BJ (cell line): ENCODE measurements around the gene ANKH. TPM values are rescaled to one million over a fixed set of nuclear protein-coding genes. Genes with fewer than 3 reads are reported as not detected.

ENCODE experiments used
- CTCF ChIA-PET: fragments of 350-600 bp; formaldehyde crosslinking; extraction: SDS; loops from one replicate; lab custom pipeline; 2021; ENCODE audit warnings: antibody characterized with exemption, inconsistent platforms; lab: Yijun Ruan, JAX
- POLR2A ChIA-PET: fragments of 300-600 bp; sonication (Branson Sonifier 250); formaldehyde crosslinking; extraction: SDS; loops from one replicate; lab custom pipeline; 2021; ENCODE audit warnings: antibody characterized with exemption; lab: Charles Lee
- DNase-seq: peaks from one replicate; pipeline ENCODE4 v3.0.0-alpha.2; 2011; ENCODE audit warnings: low read depth
- H3K27me3 ChIP-seq: 2 replicates; pipeline ENCODE4 v1.6.0; 2011; ENCODE audit warnings: low read length; ENCODE audit not compliant: control insufficient read depth, insufficient read depth
- H3K36me3 ChIP-seq: 2 replicates; pipeline ENCODE4 v1.5.1; 2011; ENCODE audit warnings: low read length; ENCODE audit not compliant: control insufficient read depth, insufficient read depth
- H3K4me3 ChIP-seq: 2 replicates; pipeline ENCODE4 v1.5.1; 2011; ENCODE audit warnings: low read depth, mild to moderate bottlenecking, control low read depth, low read length
- CTCF ChIP-seq: IDR thresholded peaks from 2 replicates; pipeline ENCODE4 v1.5.1; 2011; ENCODE audit warnings: low read depth, mild to moderate bottlenecking, control low read depth, inconsistent platforms, low read length, moderate library complexity; ENCODE audit not compliant: insufficient read depth
- polyA plus RNA-seq: library from polyadenylated mRNA; depleted of rRNA; stranded (reverse); fragments of >200 nt; gene quantifications from 2 replicates; pipeline ENCODE4 v1.2.3, GENCODE V29; 2011

The ANKH gene
- polyA plus RNA-seq, 1 experiment: 65.3 TPM

- DNase-seq: no peak
- H3K27me3 ChIP-seq: no peaks in the 10 kb centered on the region
- H3K36me3 ChIP-seq: 0 out of 2 replicates have a peak, but pooled peaks cover 2% of the 10 kb centered on the region
- H3K4me3 ChIP-seq: no peak overlapping the region
- TF ChIP-seq CTCF: no peak
- ChIA-PET POLR2A (no interaction called here), CTCF (no interaction called here)
Measured at GRCh38 chr5:14739981-14740380, 131.6 kb downstream of the ANKH start.

- ChIA-PET POLR2A (no interaction called here), CTCF (no interaction called here)
- DNase-seq: no peak
- Histone ChIP-seq H3K27me3 (no peaks in the 10 kb centered on the region), H3K36me3 (0 out of 2 replicates have a peak, but pooled peaks cover 2% of the 10 kb centered on the region), H3K4me3 (no peak overlapping the region)
- no peak for TF ChIP-seq CTCF
Measured at GRCh38 chr5:14739538-14739937, 132.0 kb downstream of the ANKH start.

- DNase-seq: no peak
- H3K27me3 ChIP-seq: no peaks in the 10 kb centered on the region
- H3K36me3 ChIP-seq: 0 out of 2 replicates have a peak, but pooled peaks cover 2% of the 10 kb centered on the region
- ChIA-PET CTCF (interaction anchor here (1.1 kb wide), 1 partner anchor 11 kb away, joined by 3 read pairs; no protein-coding TSS in a partner anchor), POLR2A (no interaction called here)
- H3K4me3 ChIP-seq: no peak overlapping the region
- no peak for TF ChIP-seq CTCF
Measured at GRCh38 chr5:14738050-14738449, 133.5 kb downstream of the ANKH start.

- DNase-seq: no peak
- H3K27me3 ChIP-seq: no peaks in the 10 kb centered on the region
- CTCF ChIA-PET: interaction anchor here (1.1 kb wide), 1 partner anchor 26 kb away, joined by 3 read pairs; no protein-coding TSS in a partner anchor
- TF ChIP-seq CTCF: no peak
- no peak overlapping the region for H3K4me3 ChIP-seq
- POLR2A ChIA-PET: no interaction called here
- H3K36me3 ChIP-seq: 0 out of 2 replicates have a peak, but pooled peaks cover 2% of the 10 kb centered on the region
Measured at GRCh38 chr5:14737291-14737690, 134.3 kb downstream of the ANKH start.

- 0 out of 2 replicates have a peak, but pooled peaks cover 2% of the 10 kb centered on the region for H3K36me3 ChIP-seq
- CTCF ChIA-PET: interaction anchor here (0.8 to 1.0 kb wide), 2 partner anchors 8 to 9 kb away, joined by 3 to 5 read pairs; no protein-coding TSS in a partner anchor
- no peak for TF ChIP-seq CTCF
Measured at GRCh38 chr5:14735944-14736343, 135.6 kb downstream of the ANKH start.

More at GRCh38 chr5:14735944-14736343, 135.6 kb downstream of the ANKH start:
- H3K27me3 ChIP-seq: no peaks in the 10 kb centered on the region
- POLR2A ChIA-PET: no interaction called here
- no peak overlapping the region for H3K4me3 ChIP-seq
- no peak for DNase-seq
